IMR-90 (cell line): ENCODE results near the gene INO80E. TPM values are rescaled to one million over a fixed set of nuclear protein-coding genes. Genes with fewer than 3 reads are reported as not detected.

Source experiments
- ATAC-seq: fragments of 200-7000 bp; cut with Tn5 transposase; 2 replicates; pipeline ENCODE4 v1.9.1; 2020; ENCODE audit warnings: low read depth, mild to moderate bottlenecking, moderate library complexity
- BruUV-seq: library from RNA; stranded (reverse); fragments of 400-500 nt; replicated peaks from 2 replicates; lab custom pipeline; 2021; lab: Mats Ljungman, UMichigan
- CTCF ChIA-PET: fragments of 300-600 bp; formaldehyde crosslinking; extraction: SDS; loops from one replicate; lab custom pipeline; 2021; ENCODE audit warnings: antibody characterized with exemption; lab: Yijun Ruan, JAX
- POLR2A ChIA-PET: fragments of 300-600 bp; sonication (Branson Sonifier 250); formaldehyde crosslinking; loops from one replicate; lab custom pipeline; 2022; ENCODE audit warnings: antibody characterized with exemption; ENCODE audit not compliant: unreplicated experiment; lab: Charles Lee
- DNase-seq: peaks from one replicate; pipeline ENCODE4 v3.0.0; 2013
- H2AFZ ChIP-seq: replicated peaks from 2 replicates; pipeline ENCODE3; 2013; ENCODE audit warnings: low read length, mild to moderate bottlenecking; ENCODE audit not compliant: poor library complexity
- H2AK5ac ChIP-seq: 2 replicates; pipeline ENCODE4 v1.6.1; 2013; ENCODE audit warnings: low read depth, low read length, inconsistent platforms
- H2AK9ac ChIP-seq: replicated peaks from 2 replicates; pipeline ENCODE3; 2013; ENCODE audit warnings: mild to moderate bottlenecking, low read depth, low read length, moderate library complexity; ENCODE audit not compliant: poor library complexity
- H2BK120ac ChIP-seq: 2 replicates; pipeline ENCODE4 v1.6.1; 2013; ENCODE audit warnings: low read depth, low read length, inconsistent platforms
- H2BK15ac ChIP-seq: 3 replicates; pipeline ENCODE4 v1.6.1; 2013; ENCODE audit warnings: low read depth, low read length, inconsistent platforms
- H2BK20ac ChIP-seq: 2 replicates; pipeline ENCODE4 v1.6.1; 2013; ENCODE audit warnings: low read depth, mild to moderate bottlenecking, inconsistent platforms, low read length, moderate library complexity
- H2BK5ac ChIP-seq: 2 replicates; pipeline ENCODE4 v1.6.1; 2013; ENCODE audit warnings: mild to moderate bottlenecking, low read depth, low read length, inconsistent platforms; ENCODE audit not compliant: poor library complexity, severe bottlenecking
- H3K14ac ChIP-seq: replicated peaks from 2 replicates; pipeline ENCODE4 v1.6.1; 2013; ENCODE audit warnings: low read depth, low read length, inconsistent platforms
- H3K18ac ChIP-seq: 2 replicates; pipeline ENCODE4 v1.6.1; 2013; ENCODE audit warnings: low read depth, low read length, control low read depth
- H3K23ac ChIP-seq: 2 replicates; pipeline ENCODE4 v1.6.1; 2013; ENCODE audit warnings: low read depth, low read length, inconsistent platforms
- H3K27ac ChIP-seq: 2 replicates; pipeline ENCODE4 v1.5.1; 2013; ENCODE audit warnings: mild to moderate bottlenecking, control low read depth, low read length; ENCODE audit not compliant: insufficient read depth
- H3K27me3 ChIP-seq: 2 replicates; pipeline ENCODE4 v1.6.1; 2013; ENCODE audit warnings: low read length; ENCODE audit not compliant: control insufficient read depth, insufficient read depth
- H3K36me3 ChIP-seq: 2 replicates; pipeline ENCODE4 v1.6.1; 2013; ENCODE audit warnings: low read length, mixed read lengths; ENCODE audit not compliant: control insufficient read depth, insufficient read depth
- H3K4ac ChIP-seq: 2 replicates; pipeline ENCODE4 v1.6.1; 2013; ENCODE audit warnings: low read depth, low read length, inconsistent platforms
- H3K4me1 ChIP-seq: 2 replicates; pipeline ENCODE4 v1.6.1; 2013; ENCODE audit warnings: low read length, mixed read lengths; ENCODE audit not compliant: control insufficient read depth, insufficient read depth
- H3K4me2 ChIP-seq: 2 replicates; pipeline ENCODE4 v1.6.1; 2013; ENCODE audit warnings: low read depth, mild to moderate bottlenecking, control low read depth, low read length, moderate library complexity
- H3K4me3 ChIP-seq: 2 replicates; pipeline ENCODE4 v1.5.1; 2013; ENCODE audit warnings: low read depth, mild to moderate bottlenecking, control low read depth, low read length, moderate library complexity; ENCODE audit not compliant: insufficient read depth
- H3K56ac ChIP-seq: 2 replicates; pipeline ENCODE4 v1.6.1; 2013; ENCODE audit warnings: low read length, inconsistent platforms; ENCODE audit not compliant: insufficient read depth; ENCODE audit errors: extremely low read depth
- H3K79me1 ChIP-seq, 2 experiments: 2 replicates each; pipeline ENCODE4 v1.6.1; 2013; ENCODE audit warnings: low read length in 2 of 2, inconsistent platforms in 1 of 2, low read depth in 1 of 2
- H3K9ac ChIP-seq: 2 replicates; pipeline ENCODE4 v1.6.1; 2013; ENCODE audit warnings: low read depth, low read length, control low read depth
- H3K9me1 ChIP-seq: 2 replicates; pipeline ENCODE4 v1.6.1; 2013; ENCODE audit warnings: low read length, inconsistent platforms; ENCODE audit not compliant: insufficient read depth
- H3K9me3 ChIP-seq: 2 replicates; pipeline ENCODE4 v1.6.1; 2013; ENCODE audit warnings: low read length; ENCODE audit not compliant: control insufficient read depth, insufficient read depth
- H4K20me1 ChIP-seq: 2 replicates; pipeline ENCODE4 v1.6.1; 2013; ENCODE audit warnings: low read length, inconsistent platforms; ENCODE audit not compliant: insufficient read depth
- H4K5ac ChIP-seq: 2 replicates; pipeline ENCODE4 v1.6.1; 2013; ENCODE audit warnings: mild to moderate bottlenecking, low read depth, low read length, control low read depth
- H4K8ac ChIP-seq, 2 experiments: 2 replicates each; pipeline ENCODE4 v1.6.1; 2013; ENCODE audit warnings: low read depth in 2 of 2, low read length in 2 of 2, control low read depth in 1 of 2, inconsistent platforms in 1 of 2
- H4K91ac ChIP-seq: 2 replicates; pipeline ENCODE4 v1.6.1; 2013; ENCODE audit warnings: low read depth, low read length, inconsistent platforms; ENCODE audit not compliant: insufficient read depth
- BHLHE40 ChIP-seq: fragments of 150-350 bp; IDR thresholded peaks from 2 replicates; pipeline ENCODE4 v1.6.1; 2016; ENCODE audit warnings: mild to moderate bottlenecking, low read depth, low read length
- CHD1 ChIP-seq: IDR thresholded peaks from 2 replicates; pipeline ENCODE4 v1.6.1; 2012; ENCODE audit warnings: low read depth, low read length, improper control_type of control experiment
- ELK1 ChIP-seq: fragments of 150-350 bp; IDR thresholded peaks from 2 replicates; pipeline ENCODE4 v1.6.1; 2016; ENCODE audit warnings: low read depth, mild to moderate bottlenecking, low read length, moderate library complexity, borderline replicate concordance
- FOS ChIP-seq: fragments of 150-350 bp; IDR thresholded peaks from 2 replicates; pipeline ENCODE4 v1.6.1; 2016; ENCODE audit warnings: low read depth, low read length
- MAZ ChIP-seq: IDR thresholded peaks from 2 replicates; pipeline ENCODE4 v1.6.1; 2012; ENCODE audit warnings: low read depth, mild to moderate bottlenecking, low read length, improper control_type of control experiment, moderate library complexity, borderline replicate concordance
- NFE2L2 ChIP-seq: fragments of 150-350 bp; IDR thresholded peaks from 2 replicates; pipeline ENCODE4 v1.6.1; 2016; ENCODE audit warnings: low read depth, mild to moderate bottlenecking, low read length
- POLR2A ChIP-seq: IDR thresholded peaks from 2 replicates; pipeline ENCODE4 v1.6.1; 2012; ENCODE audit warnings: mild to moderate bottlenecking, low read depth, low read length
- RAD21 ChIP-seq: IDR thresholded peaks from 2 replicates; pipeline ENCODE4 v1.6.1; 2012; ENCODE audit warnings: low read length, improper control_type of control experiment
- RCOR1 ChIP-seq: IDR thresholded peaks from 2 replicates; pipeline ENCODE4 v1.6.1; 2012; ENCODE audit warnings: mild to moderate bottlenecking, low read length, improper control_type of control experiment; ENCODE audit not compliant: insufficient replicate concordance
- RFX5 ChIP-seq: IDR thresholded peaks from 2 replicates; pipeline ENCODE4 v1.8.0; 2012; ENCODE audit warnings: low read depth, mild to moderate bottlenecking, low read length, moderate library complexity
- SMC3 ChIP-seq: fragments of 150-350 bp; IDR thresholded peaks from 2 replicates; pipeline ENCODE4 v1.6.1; 2016; ENCODE audit warnings: low read depth, mild to moderate bottlenecking, antibody characterized with exemption, low read length, moderate library complexity
- WGBS, 2 experiments: methylation state at CpG; one replicate each; pipeline versions ENCODE4 v1.1.5 to v1.1.7; 2013; ENCODE audit warnings: missing lambda C conversion rate in 2 of 2; ENCODE audit not compliant: insufficient read length in 1 of 2; ENCODE audit errors: extremely low coverage in 2 of 2; 5-methylcytosine and 5-hydroxymethylcytosine counted together
- dilution Hi-C: fragments of 300-500 bp; cut with HindIII; formaldehyde crosslinking; loops from one replicate; pipeline ENCODE4 v1.14.3; 2018; ENCODE audit warnings: low sequenced_read_pairs; ENCODE audit not compliant: unreplicated experiment
- in situ Hi-C: fragments of 300-500 bp; cut with MboI; formaldehyde crosslinking; loops from 3 replicates; pipeline ENCODE4 v1.14.3; 2019; ENCODE audit warnings: low sequenced_read_pairs, inconsistent platforms, mixed read lengths
- intact Hi-C: fragments of 100-400 bp; cut with micrococcal nuclease; formaldehyde crosslinking; loops from 2 replicates; pipeline ENCODE4 v1.10.0; 2022
- polyA plus RNA-seq, 3 experiments: library from polyadenylated mRNA; depleted of rRNA; stranded (reverse); fragments of >200 nt; gene quantifications; 2 replicates each; pipeline ENCODE4 v1.2.3, GENCODE V29; 2012; ENCODE audit warnings: low replicate concordance in 1 of 3
- total RNA-seq: library from RNA; depleted of rRNA; stranded (reverse); fragments of >200 nt; gene quantifications from 2 replicates; pipeline ENCODE4 v1.2.3, GENCODE V29; 2012
- TF ChIP-seq, protein P1 (sequence below): fragments of 150-350 bp; IDR thresholded peaks from 2 replicates; pipeline ENCODE4 v1.6.1; 2017; ENCODE audit warnings: mild to moderate bottlenecking, antibody characterized with exemption, low read length, low read depth
- TF ChIP-seq, protein P2 (sequence below): conservative IDR thresholded peaks from 2 replicates; pipeline ENCODE4 v1.5.1; 2012; ENCODE audit warnings: mild to moderate bottlenecking, low read depth, low read length, improper control_type of control experiment

Gene INO80E
- total and polyA plus RNA-seq, 2 of the 4 experiments (the other 2 are of a cell fraction), result 40.9 to 42.1 TPM

GRCh38 chr16:30009085-30009862, 13.2 kb downstream of the INO80E start:
- Histone ChIP-seq H3K56ac (no peak overlapping the region), H3K14ac (no peak overlapping the region), H3K4me3 (no peak overlapping the region), H3K79me1 (no peaks in the 10 kb centered on the region; a peak in 1 of 4 replicates), H3K9me3 (no peaks in the 10 kb centered on the region), H3K4me1 (no peaks in the 10 kb centered on the region; the same call in 1 of the 2 replicates), H3K4me2 (no peak overlapping the region), H4K91ac (no peak overlapping the region), H3K23ac (no peak overlapping the region), H2AK5ac (no peak overlapping the region), H3K27me3 (peaks cover 27% of the 10 kb centered on the region), H3K27ac (no peak overlapping the region), H4K5ac (no peak overlapping the region), H2BK120ac (no peak overlapping the region), H4K20me1 (no peaks in the 10 kb centered on the region; the same call in 1 of the 2 replicates), H3K18ac (no peak overlapping the region), H2BK15ac (no peak overlapping the region), H2AK9ac (no peak overlapping the region), H2AFZ (no peak overlapping the region), H4K8ac (no peak overlapping the region), H3K9ac (no peak overlapping the region), H2BK5ac (no peak overlapping the region), H2BK20ac (no peak overlapping the region), H3K4ac (no peak overlapping the region), H3K9me1 (no peaks in the 10 kb centered on the region), H3K36me3 (no peaks in the 10 kb centered on the region)
- in situ Hi-C loops (no loop called here), dilution Hi-C loops (no loop called here), intact Hi-C loops (no loop called here)
- ATAC-seq (no peak), DNase-seq (no peak)
- 38% methylated on average over 6 of the region's 26 CpGs; no CpG with 5 or more reads in 1 of the 2 experiments for WGBS, 2 experiments
- ChIA-PET CTCF (no interaction called here), POLR2A (no interaction called here)
- no peak for TF ChIP-seq BHLHE40
- TF ChIP-seq, protein P1, sequence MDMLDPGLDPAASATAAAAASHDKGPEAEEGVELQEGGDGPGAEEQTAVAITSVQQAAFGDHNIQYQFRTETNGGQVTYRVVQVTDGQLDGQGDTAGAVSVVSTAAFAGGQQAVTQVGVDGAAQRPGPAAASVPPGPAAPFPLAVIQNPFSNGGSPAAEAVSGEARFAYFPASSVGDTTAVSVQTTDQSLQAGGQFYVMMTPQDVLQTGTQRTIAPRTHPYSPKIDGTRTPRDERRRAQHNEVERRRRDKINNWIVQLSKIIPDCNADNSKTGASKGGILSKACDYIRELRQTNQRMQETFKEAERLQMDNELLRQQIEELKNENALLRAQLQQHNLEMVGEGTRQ, result no peak
- TF ChIP-seq, protein P2, sequence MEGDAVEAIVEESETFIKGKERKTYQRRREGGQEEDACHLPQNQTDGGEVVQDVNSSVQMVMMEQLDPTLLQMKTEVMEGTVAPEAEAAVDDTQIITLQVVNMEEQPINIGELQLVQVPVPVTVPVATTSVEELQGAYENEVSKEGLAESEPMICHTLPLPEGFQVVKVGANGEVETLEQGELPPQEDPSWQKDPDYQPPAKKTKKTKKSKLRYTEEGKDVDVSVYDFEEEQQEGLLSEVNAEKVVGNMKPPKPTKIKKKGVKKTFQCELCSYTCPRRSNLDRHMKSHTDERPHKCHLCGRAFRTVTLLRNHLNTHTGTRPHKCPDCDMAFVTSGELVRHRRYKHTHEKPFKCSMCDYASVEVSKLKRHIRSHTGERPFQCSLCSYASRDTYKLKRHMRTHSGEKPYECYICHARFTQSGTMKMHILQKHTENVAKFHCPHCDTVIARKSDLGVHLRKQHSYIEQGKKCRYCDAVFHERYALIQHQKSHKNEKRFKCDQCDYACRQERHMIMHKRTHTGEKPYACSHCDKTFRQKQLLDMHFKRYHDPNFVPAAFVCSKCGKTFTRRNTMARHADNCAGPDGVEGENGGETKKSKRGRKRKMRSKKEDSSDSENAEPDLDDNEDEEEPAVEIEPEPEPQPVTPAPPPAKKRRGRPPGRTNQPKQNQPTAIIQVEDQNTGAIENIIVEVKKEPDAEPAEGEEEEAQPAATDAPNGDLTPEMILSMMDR, result no peak
- TF ChIP-seq NFE2L2, result no peak
- TF ChIP-seq MAZ, result no peak
- no peak for TF ChIP-seq RCOR1
- no peak for TF ChIP-seq POLR2A
- no peak for TF ChIP-seq RFX5
- no peak for TF ChIP-seq FOS
- TF ChIP-seq RAD21, result no peak
- TF ChIP-seq SMC3, result no peak
- TF ChIP-seq ELK1, result no peak
- no peak for TF ChIP-seq CHD1
- BruUV-seq, result no TSS peak
